NCI-H2171 treated with DMSO at 0.1 percent for 48 hours (cell line): ENCODE results near the gene CDKAL1.
A peak's percentile ranks its signal among the peaks of the same experiment; 100 is the strongest.
"Not testable (repeated sequence)": the region's sequence is repeated elsewhere in the genome, so short reads cannot be mapped to it uniquely, and the experiment has no call there.

ENCODE experiments used
- DNase-seq: peaks from one replicate; lab custom pipeline; 2025; lab: John Stamatoyannopoulos, UW

CDKAL1 gene

GRCh38 chr6:20709451-20709850, 175.2 kb downstream of the CDKAL1 start:
- no peak for DNase-seq

- no peak for DNase-seq
Measured at GRCh38 chr6:20710341-20710740, 176.1 kb downstream of the CDKAL1 start.

- no peak for DNase-seq
Measured at GRCh38 chr6:20711518-20711917, 177.3 kb downstream of the CDKAL1 start.

- DNase-seq: no peak
Measured at GRCh38 chr6:20712011-20712410, 177.8 kb downstream of the CDKAL1 start.

- DNase-seq: no peak
Measured at GRCh38 chr6:20715135-20715806, 181.0 kb downstream of the CDKAL1 start.

GRCh38 chr6:20716865-20717264, 182.6 kb downstream of the CDKAL1 start:
- DNase-seq: no peak

GRCh38 chr6:20717743-20718142, 183.5 kb downstream of the CDKAL1 start:
- no peak for DNase-seq

- DNase-seq: no peak
Measured at GRCh38 chr6:20718705-20719653, 184.7 kb downstream of the CDKAL1 start.

- no peak for DNase-seq
Measured at GRCh38 chr6:20719980-20720379, 185.7 kb downstream of the CDKAL1 start.

- DNase-seq: not testable (repeated sequence)
Measured at GRCh38 chr6:20721121-20721520, 186.9 kb downstream of the CDKAL1 start.

GRCh38 chr6:20722455-20722854, 188.2 kb downstream of the CDKAL1 start:
- no peak for DNase-seq

GRCh38 chr6:20723236-20723635, 189.0 kb downstream of the CDKAL1 start:
- DNase-seq: no peak

- peak; percentile 62 for DNase-seq
Measured at GRCh38 chr6:20724443-20725190, 190.4 kb downstream of the CDKAL1 start.

- not testable (repeated sequence) for DNase-seq
Measured at GRCh38 chr6:20725235-20725634, 191.0 kb downstream of the CDKAL1 start.

GRCh38 chr6:20729086-20729485, 194.8 kb downstream of the CDKAL1 start:
- no peak for DNase-seq

GRCh38 chr6:20732362-20732761, 198.1 kb downstream of the CDKAL1 start:
- peak; percentile 94 for DNase-seq

- DNase-seq: peak; percentile 68
Measured at GRCh38 chr6:20732896-20733295, 198.6 kb downstream of the CDKAL1 start.

GRCh38 chr6:20737912-20738311, 203.7 kb downstream of the CDKAL1 start:
- DNase-seq: no peak

GRCh38 chr6:20740088-20740487, 205.8 kb downstream of the CDKAL1 start:
- no peak for DNase-seq

- no peak for DNase-seq
Measured at GRCh38 chr6:20740727-20741126, 206.5 kb downstream of the CDKAL1 start.

- DNase-seq: no peak
Measured at GRCh38 chr6:20741490-20741889, 207.2 kb downstream of the CDKAL1 start.

GRCh38 chr6:20744911-20745557, 210.8 kb downstream of the CDKAL1 start:
- peak; percentile 22 for DNase-seq
